Fibroblast of villous mesenchyme (primary cell): ENCODE data around the gene CRLF1. TPM values are rescaled to one million over a fixed set of nuclear protein-coding genes. Genes with fewer than 3 reads are reported as not detected.

Experiments used
- DNase-seq: peaks from one replicate; pipeline ENCODE4 v3.0.0-alpha.2; 2010; ENCODE audit warnings: low read depth
- H3K4me3 ChIP-seq: 2 replicates; pipeline ENCODE4 v1.5.1; 2011; ENCODE audit warnings: low read depth, mild to moderate bottlenecking, low read length
- total RNA-seq: library from RNA; depleted of rRNA; stranded (reverse); fragments of >200 nt; gene quantifications from 2 replicates; pipeline ENCODE4 v1.2.3, GENCODE V29; 2012
- TF ChIP-seq, protein P1 (sequence below): IDR thresholded peaks from 2 replicates; pipeline ENCODE4 v1.5.1; 2012; ENCODE audit warnings: low read depth, mild to moderate bottlenecking, low read length; ENCODE audit not compliant: insufficient read depth

Gene CRLF1
- total RNA-seq, 1 donor, result not detected

DNA sequence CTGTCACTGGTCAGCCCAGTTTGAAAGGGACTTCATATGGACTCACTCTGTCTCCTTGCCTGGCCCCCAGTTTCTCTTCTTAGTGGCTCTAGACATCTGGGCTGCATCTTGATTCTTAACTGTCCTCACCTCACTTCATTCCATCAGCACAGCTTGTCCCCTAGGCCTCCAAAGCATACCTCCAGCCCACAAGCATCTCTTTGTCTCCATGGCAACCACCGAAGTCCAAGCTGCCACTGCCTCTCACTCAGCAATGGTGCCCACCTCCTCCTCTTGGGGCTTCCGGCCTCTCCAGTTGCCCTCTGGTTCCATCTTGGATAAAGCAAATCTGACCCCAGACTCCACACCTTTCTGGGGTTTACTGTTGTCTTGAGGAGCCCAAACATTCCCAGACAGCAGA is 20.3 kb upstream of the CRLF1 start:
- DNase-seq, result peak; percentile 14
- no peak overlapping the region for H3K4me3 ChIP-seq
- TF ChIP-seq, protein P1, sequence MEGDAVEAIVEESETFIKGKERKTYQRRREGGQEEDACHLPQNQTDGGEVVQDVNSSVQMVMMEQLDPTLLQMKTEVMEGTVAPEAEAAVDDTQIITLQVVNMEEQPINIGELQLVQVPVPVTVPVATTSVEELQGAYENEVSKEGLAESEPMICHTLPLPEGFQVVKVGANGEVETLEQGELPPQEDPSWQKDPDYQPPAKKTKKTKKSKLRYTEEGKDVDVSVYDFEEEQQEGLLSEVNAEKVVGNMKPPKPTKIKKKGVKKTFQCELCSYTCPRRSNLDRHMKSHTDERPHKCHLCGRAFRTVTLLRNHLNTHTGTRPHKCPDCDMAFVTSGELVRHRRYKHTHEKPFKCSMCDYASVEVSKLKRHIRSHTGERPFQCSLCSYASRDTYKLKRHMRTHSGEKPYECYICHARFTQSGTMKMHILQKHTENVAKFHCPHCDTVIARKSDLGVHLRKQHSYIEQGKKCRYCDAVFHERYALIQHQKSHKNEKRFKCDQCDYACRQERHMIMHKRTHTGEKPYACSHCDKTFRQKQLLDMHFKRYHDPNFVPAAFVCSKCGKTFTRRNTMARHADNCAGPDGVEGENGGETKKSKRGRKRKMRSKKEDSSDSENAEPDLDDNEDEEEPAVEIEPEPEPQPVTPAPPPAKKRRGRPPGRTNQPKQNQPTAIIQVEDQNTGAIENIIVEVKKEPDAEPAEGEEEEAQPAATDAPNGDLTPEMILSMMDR, result no peak

DNA sequence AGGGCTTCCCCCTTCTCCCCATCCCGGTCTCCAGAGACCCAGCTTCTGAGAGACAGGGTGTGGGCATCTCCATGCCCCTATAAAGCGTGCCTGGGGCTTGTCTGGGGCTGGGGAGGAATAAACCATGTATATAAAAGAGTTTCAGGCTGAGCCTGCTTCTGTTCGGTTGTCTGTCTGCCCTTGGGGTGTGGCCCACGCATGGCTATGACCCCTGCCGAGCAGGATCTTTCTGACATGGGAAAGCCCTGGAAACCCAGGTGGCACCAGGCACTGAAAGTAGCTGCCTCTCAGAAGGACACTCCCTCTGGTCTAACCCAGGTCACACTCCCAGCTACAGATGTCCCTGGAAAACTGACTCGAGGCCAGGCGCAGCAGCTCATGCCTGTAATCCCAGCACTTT is 14.3 kb upstream of the CRLF1 start:
- TF ChIP-seq, protein P1, result no peak
- no peak overlapping the region for H3K4me3 ChIP-seq
- no peak for DNase-seq

DNA sequence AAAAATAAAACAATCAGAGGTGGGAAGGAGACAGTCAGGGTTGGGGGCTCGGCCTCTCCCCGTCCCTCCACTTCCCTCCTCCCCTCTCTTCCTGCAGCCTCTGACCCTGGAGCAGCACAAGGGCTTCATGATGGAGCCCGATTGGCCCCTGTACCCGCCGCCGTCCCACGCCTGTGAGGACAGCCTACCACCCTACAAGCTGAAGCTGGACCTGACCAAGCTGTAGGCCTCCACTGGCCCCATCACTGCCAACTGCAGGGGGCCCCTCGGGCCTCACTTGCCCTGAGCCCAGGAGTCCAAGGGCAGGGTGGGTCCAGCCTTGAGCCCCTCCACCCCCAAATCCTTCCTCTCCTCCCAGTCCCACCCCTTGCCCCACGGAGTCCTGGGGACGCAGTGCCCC is 13.7 kb upstream of the CRLF1 start:
- TF ChIP-seq, protein P1, result no peak

DNA sequence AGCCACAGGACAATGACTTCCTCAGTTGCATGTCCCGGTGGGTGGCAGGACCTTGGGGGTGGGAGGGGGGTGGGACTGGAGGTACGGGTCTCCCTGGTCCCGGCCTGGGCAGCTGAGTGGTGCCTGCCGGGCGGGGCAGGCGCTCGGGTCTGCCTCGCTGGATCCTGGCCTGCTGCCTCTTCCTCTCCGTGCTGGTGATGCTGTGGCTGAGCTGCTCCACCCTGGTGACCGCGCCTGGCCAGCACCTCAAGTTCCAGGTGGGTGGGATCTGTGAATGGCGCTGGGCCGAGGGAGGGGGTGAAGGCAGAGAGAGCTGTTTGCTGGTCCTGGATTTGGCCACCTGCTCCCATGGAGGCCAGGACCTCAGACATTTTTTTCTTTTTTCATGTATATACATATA is 11.6 kb upstream of the CRLF1 start:
- DNase-seq, result no peak
- no peak overlapping the region for H3K4me3 ChIP-seq
- TF ChIP-seq, protein P1, result no peak

More for the DNA sequence above, 13.7 kb upstream of the CRLF1 start:
- no peak overlapping the region for H3K4me3 ChIP-seq
- no peak for DNase-seq

DNA sequence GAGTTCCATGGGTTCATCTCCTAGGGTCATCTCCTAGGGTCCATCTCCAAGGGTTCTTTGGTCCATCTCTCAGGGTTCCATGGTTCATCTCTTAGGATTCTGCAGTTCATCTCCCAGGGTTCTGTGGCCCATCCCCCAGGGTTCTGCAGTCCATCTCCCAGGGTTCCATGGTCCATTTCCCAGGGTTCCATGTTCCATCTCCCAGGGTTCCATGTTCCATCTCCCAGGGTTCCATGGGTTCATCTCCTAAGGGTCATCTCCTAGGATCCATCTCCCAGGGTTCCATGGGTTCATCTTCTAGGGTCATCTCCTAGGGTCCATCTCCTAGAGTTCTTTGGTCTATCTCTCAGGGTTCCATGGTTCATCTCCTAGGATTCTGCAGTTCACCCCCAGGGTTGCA is 11.0 kb upstream of the CRLF1 start:
- TF ChIP-seq, protein P1, result no peak
- DNase-seq, result no peak
- H3K4me3 ChIP-seq, result no peak overlapping the region

DNA sequence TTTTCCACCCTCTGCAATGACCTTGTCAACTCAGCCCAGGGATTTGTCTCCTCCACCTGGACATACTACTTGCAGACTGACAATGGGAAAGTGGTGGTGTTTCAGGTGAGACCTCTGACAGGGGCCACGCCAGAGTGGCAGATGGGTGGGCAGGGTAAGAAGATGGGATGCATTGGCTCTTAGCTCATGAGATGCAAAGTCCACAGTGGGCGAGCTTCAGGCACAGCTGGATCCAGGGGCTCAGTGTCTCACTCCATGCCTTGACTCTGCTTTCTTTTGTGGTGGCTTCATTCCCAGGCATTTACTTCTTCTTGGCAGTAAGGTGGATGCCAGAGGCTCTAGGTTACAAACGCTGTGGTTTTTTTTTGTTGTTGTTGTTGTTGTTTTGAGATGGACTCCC is 9.4 kb upstream of the CRLF1 start:
- TF ChIP-seq, protein P1, result no peak
- H3K4me3 ChIP-seq, result no peak overlapping the region
- DNase-seq, result no peak

DNA sequence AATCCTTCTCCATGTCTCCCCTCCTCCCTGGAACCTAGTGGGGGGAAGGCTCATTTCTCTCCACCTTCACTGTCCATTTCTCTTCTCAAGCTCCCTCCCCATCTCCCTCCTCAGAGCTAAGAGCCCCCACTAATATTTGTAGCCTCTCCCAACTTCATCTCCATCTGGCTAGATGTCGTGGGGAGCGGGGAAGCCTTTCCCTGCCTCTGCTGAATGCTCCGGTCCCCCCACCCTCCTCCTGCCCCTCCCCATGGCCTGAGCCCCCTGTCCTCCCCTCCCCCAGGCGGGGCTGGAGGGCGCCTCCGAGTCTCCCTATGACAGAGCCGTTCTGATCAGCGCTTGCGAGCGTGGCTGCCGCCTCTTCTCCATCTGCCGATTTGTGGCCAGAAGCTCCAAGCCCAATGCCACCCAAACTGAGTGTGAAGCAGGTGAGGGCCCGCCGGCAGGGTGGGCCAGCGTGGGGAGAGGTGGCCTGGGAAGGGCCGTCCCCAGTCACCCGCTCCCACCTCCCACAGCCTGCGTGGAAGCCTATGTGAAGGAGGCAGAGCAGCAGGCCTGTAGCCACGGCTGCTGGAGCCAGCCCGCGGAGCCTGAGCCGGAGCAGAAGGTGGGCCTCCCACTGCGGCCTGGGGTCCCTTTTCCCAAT is 7.1 kb upstream of the CRLF1 start:
- TF ChIP-seq, protein P1, result no peak
- no peak overlapping the region for H3K4me3 ChIP-seq
- DNase-seq, result no peak
